NCI-H1930 (cell line): ENCODE measurements around the gene LIMS4.
"Not testable (repeated sequence)": the region's sequence is repeated elsewhere in the genome, so short reads cannot be mapped to it uniquely, and the experiment has no call there.

Experiments used
- DNase-seq, 2 experiments: peaks; one replicate each; lab custom pipeline; 2025; lab: John Stamatoyannopoulos, UW

The LIMS4 gene

GRCh38 chr2:110472171-110473058 lies at the start of gene LIMS4:
TSS of gene LIMS4 (minus strand) at chr2:110472816. CDS start at chr2:110472778, 38 bp downstream.
- DNase-seq, result not testable (repeated sequence)

- DNase-seq, result not testable (repeated sequence)
These were observed 27.2 kb upstream of the LIMS4 start for GRCh38 chr2:110499755-110500377.

DNA sequence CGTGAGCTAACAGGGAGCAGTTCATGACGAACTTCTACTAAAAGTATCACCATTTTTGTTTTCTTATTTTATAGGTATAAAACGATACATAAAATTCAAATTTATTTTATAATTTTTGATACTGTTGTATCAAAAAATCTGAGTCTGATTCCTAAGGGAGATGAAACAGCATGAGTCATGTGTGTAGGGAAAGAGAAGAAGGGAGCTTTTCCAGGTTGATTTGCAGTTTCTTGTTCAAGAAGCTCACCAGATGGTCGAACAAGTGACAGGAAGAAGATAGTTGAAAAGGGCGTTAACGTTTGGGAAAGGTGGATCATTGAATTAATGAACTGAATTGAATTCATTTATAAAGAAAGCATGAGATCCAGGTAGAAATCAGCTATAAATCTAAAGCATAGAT lies 23.4 kb upstream of the LIMS4 start:
- DNase-seq, result not testable (repeated sequence)

DNA sequence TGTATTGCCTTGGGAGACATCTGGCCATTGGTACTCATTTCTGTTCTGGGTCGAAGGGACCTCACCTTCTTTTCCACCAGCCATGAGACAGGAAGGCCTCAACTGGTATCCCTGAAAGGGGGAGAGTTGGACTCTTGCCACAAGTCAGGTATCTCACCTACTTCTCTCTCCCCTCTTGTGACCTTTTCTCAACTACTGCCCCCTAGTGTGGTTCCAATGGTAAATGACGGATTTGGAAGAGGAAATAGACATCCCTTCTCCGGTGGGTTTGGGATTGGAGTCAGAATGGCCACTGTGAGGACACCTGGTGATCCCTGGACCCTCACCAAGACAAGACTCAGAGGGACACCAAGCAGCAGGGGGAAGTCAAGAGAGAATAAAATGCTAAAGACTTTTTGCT lies 21.9 kb upstream of the LIMS4 start:
- not testable (repeated sequence) for DNase-seq

- not testable (repeated sequence) for DNase-seq
These were observed 16.4 kb upstream of the LIMS4 start for GRCh38 chr2:110488991-110489390.

DNA sequence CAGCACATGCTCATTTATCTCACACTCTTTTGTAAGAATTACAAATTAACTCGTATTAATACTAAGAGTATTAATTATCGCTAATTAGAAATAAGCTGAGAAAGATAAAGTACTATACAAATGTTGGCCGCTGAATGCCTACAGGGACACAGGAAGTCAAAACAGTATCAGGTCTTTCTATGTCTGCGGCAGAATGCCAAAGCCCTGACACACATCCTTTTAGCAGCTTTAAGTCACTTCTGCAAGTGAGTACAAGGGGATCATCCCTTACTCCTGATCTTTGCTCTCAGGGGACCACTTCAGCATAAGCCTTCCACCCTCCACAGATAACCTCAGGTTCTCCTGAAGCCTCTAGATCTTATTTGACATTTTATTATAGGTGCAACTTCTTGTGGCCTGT lies 10.1 kb upstream of the LIMS4 start:
- not testable (repeated sequence) for DNase-seq

DNA sequence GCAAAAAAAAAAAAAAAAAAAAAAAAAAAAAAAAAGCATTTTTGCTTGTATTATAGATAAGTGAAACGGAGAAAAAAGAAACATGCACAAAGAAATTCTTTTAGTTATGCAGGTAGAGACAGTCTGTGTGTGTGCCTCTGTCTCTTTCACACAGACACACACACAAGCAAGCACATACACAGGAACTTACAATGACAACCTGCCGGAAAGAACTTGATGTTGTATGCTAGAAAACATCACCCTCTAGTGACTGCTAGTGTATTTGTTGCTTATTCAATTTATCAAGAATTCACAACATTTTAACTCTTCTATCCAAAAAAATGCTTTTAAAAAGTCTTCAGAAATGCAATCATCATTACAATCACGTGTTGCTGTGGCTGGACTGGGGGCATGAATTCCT lies 8.6 kb upstream of the LIMS4 start:
- not testable (repeated sequence) for DNase-seq

- DNase-seq, result not testable (repeated sequence)
These were observed 7.5 kb upstream of the LIMS4 start for GRCh38 chr2:110480084-110480483.

DNA sequence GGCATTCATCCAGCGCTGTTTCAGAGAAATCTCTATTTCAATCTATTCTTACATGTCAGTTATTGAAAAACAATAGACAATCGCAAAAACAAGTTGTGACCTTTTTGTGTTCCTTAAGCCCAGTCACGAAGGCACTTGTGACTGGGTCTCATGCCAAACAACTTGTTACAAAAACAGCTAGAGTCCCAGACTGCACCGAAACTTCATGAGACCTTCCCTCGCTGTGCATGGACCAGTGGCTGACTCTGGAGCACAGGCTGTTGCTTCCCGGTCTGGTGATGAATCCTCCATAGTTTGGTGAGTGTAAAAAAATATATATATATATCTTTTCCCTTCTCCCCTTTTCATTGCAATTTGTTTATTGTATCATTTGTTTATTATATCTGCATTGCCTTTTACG lies 4.8 kb upstream of the LIMS4 start:
- DNase-seq, result not testable (repeated sequence)

DNA sequence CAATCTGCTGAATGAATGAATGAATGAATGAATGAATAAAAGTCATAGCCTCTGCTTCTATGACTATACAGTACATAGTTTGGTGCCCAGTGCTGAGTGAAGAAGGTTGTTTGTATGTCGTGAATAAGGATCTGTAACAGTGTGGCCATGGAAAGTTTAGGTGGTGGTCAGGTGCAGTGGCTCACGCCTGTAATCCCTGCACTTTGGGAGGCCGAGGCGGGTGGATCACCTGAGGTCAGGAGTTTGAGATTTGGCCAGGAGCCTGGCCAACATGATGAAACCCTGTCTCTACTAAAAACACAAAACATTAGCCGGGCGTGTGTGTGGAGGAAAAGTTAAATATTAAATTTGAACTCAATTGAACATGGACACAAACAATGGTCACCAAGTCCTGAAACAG lies 4.3 kb upstream of the LIMS4 start:
- not testable (repeated sequence) for DNase-seq

GRCh38 chr2:110475627-110476359 lies 3.2 kb upstream of the LIMS4 start:
- not testable (repeated sequence) for DNase-seq

DNA sequence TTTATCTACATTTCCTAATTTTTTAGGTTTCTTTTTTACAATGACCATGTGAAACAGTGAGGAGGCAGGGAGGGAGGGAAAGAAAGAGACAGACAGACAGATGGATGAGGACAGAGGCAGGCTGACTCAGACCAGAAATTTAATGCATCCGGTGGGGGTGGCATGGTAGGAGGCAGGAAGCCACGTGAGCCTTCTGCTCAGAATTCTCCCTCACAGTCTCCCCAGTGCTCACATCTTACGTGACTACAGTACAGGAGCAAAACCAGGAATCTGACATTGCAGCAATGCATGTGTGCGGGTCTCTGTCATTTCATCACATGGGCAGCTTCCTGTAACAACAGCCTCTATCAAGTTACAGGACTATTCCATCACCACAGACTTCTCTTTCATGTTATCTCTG lies 2.3 kb upstream of the LIMS4 start:
- DNase-seq, result not testable (repeated sequence)

DNA sequence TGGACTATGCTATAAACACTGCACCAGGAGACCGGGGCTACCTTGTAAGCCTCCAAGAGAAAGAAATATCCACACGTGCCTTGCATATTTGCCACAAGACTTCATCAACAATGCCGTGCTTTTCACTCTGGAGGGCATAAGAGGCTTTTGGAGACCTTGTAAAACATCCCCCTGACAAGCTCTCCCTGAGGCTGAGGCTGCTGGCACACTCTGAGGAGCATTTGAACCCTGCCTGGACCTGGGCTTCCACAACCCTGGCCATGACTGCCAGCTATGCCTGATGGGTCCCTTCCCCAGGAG lies 393 bp upstream of the LIMS4 start:
- DNase-seq, result not testable (repeated sequence)

DNA sequence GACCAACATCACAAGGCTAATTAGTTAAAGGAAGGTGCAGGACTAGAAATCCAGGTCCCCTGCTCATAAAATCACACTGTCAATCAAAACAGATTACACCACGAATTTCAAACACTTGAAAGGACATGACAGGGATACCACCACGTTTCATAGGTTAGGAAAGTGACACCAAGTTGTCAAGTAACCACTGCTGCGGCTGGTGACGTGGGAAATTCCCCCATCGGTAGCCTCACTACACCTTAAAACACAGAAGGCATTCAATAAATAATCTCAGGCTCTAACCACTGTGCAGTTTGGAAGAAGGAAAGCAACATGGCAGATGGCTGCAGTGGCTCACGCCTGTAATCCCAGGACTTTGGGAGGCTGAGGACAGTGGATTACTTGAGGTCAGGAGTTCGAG lies 3.7 kb downstream of the LIMS4 start:
- DNase-seq, result not testable (repeated sequence)

DNA sequence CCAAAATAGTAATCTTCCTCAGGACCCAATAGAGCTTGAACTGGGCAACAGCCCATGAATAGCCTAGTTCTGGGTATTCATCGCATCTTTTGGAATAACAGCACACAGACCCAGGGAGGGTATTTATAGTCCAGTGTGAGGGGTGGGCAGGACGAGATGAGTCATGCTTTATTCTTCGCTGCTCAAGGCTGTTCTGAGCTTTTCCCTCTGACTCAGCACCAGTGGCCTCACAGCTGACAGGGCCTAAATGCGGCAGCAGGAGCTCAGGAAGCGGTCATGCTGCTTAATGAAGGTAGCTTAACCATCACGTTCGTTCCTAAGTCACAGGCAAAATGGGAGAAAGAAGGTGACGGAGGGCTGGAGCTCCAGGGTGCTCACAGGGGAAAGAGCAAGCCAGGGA lies 7.3 kb downstream of the LIMS4 start:
- DNase-seq, result not testable (repeated sequence)

- not testable (repeated sequence) for DNase-seq
These were observed 10.2 kb downstream of the LIMS4 start for GRCh38 chr2:110462458-110462857.

DNA sequence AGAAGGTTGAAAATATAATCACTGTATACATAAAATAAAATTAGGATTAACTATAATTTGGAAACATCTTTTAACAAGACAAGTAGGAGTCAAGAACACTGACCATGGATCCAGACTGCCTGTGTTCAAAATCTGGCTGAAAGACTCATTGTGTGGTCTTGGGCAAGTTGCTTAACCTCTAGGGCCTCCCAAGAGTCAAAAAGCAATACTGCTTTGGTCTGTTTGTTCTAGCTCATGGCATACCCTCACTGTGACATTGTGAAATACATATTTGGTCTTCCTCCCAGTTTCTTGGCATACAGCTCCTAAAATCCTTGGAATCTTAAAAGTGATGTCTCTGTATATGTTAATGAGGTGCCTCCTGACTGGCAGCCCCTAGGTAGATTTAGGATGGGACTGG lies 12.3 kb downstream of the LIMS4 start:
- not testable (repeated sequence) for DNase-seq

DNA sequence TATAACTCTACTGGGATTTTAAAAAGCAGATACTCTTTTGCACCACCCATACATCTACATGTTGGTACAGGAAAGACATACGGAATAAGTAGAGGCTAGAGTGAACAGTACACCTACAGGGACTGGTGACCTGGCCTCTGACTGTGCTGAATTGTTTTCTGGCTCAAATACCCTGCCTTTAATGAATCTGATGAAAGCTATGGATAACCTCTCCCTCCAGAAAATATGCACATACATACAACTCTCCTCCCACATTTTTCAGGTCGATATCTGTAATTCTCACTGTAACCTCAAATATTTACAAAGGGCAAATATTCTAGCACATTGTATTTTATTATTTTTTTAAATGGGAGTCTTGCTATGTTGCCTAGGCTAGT lies 15.4 kb downstream of the LIMS4 start:
- not testable (repeated sequence) for DNase-seq

- DNase-seq, result not testable (repeated sequence)
These were observed 16.1 kb downstream of the LIMS4 start for GRCh38 chr2:110456291-110457213.

DNA sequence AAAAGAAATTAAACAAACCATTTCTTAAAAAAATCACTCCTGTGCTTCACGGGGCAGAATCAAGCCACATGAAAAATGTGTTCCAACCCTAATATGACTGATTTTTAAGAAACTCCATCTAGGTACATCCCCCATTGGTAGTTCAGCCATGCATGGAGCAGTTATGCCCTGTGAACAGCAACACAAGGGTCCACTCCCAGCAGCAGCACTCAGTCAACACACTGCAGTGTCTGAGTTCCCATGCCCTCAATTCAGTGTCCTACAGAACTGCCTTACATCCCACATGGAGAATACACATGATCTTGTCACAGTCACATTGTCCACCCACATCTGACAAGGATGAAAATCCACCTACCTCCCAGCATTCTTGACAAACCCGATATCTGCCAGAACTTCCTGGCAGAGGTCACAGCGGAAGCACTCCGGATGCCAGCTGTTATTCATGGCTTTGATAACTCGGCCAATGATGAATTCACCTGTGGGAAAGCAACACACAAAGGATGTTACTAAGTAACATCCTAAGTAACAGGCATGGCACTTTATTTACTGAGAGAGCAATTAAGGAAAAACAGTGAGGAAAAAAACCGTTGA lies 17.4 kb downstream of the LIMS4 start:
- not testable (repeated sequence) for DNase-seq

- DNase-seq, result not testable (repeated sequence)
These were observed 21.7 kb downstream of the LIMS4 start for GRCh38 chr2:110450951-110451350.
